Measurements from ENCODE around the gene PALM3.

DNA sequence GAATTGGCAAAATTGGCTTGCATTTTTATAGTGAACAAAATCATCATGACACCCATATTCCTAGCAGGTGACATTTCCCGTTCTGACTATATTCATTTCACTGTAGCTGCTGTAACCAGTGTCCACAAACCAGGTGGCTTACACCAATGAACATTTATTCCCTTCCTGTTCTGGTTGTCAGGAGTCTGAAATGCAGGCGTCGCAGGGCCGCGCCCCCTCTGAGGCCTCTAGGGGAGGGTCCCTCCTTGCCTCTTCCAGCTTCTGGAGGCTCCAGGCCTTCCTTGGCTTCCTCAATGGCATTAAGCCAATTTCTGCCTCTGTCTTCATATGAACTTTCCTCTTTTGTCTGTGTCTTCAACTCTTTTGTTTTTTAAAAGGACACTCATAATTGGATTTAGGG is 40.4 kb downstream of the PALM3 start:
- TF ChIP-seq, protein P1, sequence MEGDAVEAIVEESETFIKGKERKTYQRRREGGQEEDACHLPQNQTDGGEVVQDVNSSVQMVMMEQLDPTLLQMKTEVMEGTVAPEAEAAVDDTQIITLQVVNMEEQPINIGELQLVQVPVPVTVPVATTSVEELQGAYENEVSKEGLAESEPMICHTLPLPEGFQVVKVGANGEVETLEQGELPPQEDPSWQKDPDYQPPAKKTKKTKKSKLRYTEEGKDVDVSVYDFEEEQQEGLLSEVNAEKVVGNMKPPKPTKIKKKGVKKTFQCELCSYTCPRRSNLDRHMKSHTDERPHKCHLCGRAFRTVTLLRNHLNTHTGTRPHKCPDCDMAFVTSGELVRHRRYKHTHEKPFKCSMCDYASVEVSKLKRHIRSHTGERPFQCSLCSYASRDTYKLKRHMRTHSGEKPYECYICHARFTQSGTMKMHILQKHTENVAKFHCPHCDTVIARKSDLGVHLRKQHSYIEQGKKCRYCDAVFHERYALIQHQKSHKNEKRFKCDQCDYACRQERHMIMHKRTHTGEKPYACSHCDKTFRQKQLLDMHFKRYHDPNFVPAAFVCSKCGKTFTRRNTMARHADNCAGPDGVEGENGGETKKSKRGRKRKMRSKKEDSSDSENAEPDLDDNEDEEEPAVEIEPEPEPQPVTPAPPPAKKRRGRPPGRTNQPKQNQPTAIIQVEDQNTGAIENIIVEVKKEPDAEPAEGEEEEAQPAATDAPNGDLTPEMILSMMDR (IDR thresholded peaks at IDR 0.05; ENCODE audit: low read length) = no peak
- no peak for TF ChIP-seq EZH2 (IDR thresholded peaks at IDR 0.05; ENCODE audit: borderline replicate concordance, low read length)

Measured in OCI-LY1 (cell line).